Ovary (tissue), 1 donor: ENCODE measurements around the gene MMP25.

ENCODE experiments used
- EP300 ChIP-seq: sonication (generic); formaldehyde crosslinking; IDR thresholded peaks from one replicate; pipeline ENCODE4 v1.6.1; 2017; ENCODE audit warnings: antibody characterized with exemption
- POLR2A ChIP-seq: fragments of 450-650 bp; IDR thresholded peaks from one replicate; pipeline ENCODE4 v1.6.1; 2017; ENCODE audit warnings: antibody characterized with exemption, mild to moderate bottlenecking, moderate library complexity

- TF ChIP-seq POLR2A (no peak), EP300 (no peak)
Measured at GRCh38 chr16:3096362-3096761, 50.0 kb downstream of the MMP25 start.
